Neural cell (in vitro differentiated cells): ENCODE data around the gene SLC26A2.

Source experiments
- CTCF ChIP-seq: fragments of 450-650 bp; IDR thresholded peaks from 2 replicates; pipeline ENCODE4 v1.5.1; 2014; ENCODE audit warnings: antibody characterized with exemption, mild to moderate bottlenecking, moderate library complexity; ENCODE audit not compliant: poor library complexity, severe bottlenecking
- EP300 ChIP-seq: fragments of 450-650 bp; conservative IDR thresholded peaks from 2 replicates; pipeline ENCODE4 v1.6.1; 2014; ENCODE audit warnings: antibody characterized with exemption, mild to moderate bottlenecking, moderate library complexity; ENCODE audit not compliant: poor library complexity, severe bottlenecking
- REST ChIP-seq: IDR thresholded peaks from 2 replicates; pipeline ENCODE4 v1.6.1; 2012; ENCODE audit warnings: borderline replicate concordance

GRCh38 chr5:149966946-149967345, 6.4 kb downstream of the SLC26A2 start:
- TF ChIP-seq CTCF, result no peak
- no peak for TF ChIP-seq REST
- TF ChIP-seq EP300, result no peak
